Fibroblast of lung (primary cell): Measurements from ENCODE around the gene A3GALT2.

ENCODE experiments used
- CTCF ChIP-seq, 2 donors: IDR thresholded peaks in 1 of 2; conservative IDR thresholded peaks in 1 of 2; 1 replicate in 1 of 2; 2 replicates in 1 of 2; pipeline ENCODE4 v1.5.1; 2011 to 2012; ENCODE audit warnings: low read length in 2 of 2, control low read depth in 1 of 2, inconsistent platforms in 1 of 2, low read depth in 1 of 2, mild to moderate bottlenecking in 1 of 2
- EZH2 ChIP-seq: IDR thresholded peaks from 2 replicates; pipeline ENCODE4 v1.5.1; 2012; ENCODE audit warnings: low read length, control low read depth, mild to moderate bottlenecking; ENCODE audit errors: missing control alignments

- TF ChIP-seq CTCF (conservative IDR thresholded peaks at IDR 0.05 in 1 of 2, IDR thresholded peaks at IDR 0.05 in 1 of 2; ENCODE audit: low read depth in 1 of 2, low read length in 2 of 2) (no peak), EZH2 (no peak)
Observed at GRCh38 chr1:33263890-33264504, 56.9 kb downstream of the A3GALT2 start.
